ENCODE measurements around the gene TRIP11.

DNA sequence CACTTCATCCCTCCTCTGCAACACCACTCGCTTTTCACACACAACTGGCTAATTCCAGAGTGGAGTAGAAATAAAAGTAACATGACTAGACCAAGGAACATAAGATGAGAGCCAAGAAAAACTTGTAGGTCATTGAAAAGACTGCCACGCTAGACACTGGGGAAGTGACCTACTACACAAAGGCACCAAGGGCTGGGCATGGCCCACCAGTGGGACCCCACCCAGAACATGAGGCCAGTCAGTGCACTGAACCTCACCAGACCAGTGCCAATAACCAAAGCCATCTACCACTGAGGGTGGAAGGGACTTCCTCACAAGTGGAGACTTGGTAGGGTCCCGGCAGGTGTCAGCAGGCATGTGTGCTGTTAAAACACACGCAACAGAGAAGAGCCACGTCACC is 112.1 kb downstream of the TRIP11 start:
- TF ChIP-seq, protein P1, sequence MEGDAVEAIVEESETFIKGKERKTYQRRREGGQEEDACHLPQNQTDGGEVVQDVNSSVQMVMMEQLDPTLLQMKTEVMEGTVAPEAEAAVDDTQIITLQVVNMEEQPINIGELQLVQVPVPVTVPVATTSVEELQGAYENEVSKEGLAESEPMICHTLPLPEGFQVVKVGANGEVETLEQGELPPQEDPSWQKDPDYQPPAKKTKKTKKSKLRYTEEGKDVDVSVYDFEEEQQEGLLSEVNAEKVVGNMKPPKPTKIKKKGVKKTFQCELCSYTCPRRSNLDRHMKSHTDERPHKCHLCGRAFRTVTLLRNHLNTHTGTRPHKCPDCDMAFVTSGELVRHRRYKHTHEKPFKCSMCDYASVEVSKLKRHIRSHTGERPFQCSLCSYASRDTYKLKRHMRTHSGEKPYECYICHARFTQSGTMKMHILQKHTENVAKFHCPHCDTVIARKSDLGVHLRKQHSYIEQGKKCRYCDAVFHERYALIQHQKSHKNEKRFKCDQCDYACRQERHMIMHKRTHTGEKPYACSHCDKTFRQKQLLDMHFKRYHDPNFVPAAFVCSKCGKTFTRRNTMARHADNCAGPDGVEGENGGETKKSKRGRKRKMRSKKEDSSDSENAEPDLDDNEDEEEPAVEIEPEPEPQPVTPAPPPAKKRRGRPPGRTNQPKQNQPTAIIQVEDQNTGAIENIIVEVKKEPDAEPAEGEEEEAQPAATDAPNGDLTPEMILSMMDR (conservative IDR thresholded peaks at IDR 0.05), result no peak
- TF ChIP-seq ZFX (IDR thresholded peaks at IDR 0.05), result no peak

Data from C4-2B (cell line).